ENCODE measurements around the gene JMJD1C.

JMJD1C gene

DNA sequence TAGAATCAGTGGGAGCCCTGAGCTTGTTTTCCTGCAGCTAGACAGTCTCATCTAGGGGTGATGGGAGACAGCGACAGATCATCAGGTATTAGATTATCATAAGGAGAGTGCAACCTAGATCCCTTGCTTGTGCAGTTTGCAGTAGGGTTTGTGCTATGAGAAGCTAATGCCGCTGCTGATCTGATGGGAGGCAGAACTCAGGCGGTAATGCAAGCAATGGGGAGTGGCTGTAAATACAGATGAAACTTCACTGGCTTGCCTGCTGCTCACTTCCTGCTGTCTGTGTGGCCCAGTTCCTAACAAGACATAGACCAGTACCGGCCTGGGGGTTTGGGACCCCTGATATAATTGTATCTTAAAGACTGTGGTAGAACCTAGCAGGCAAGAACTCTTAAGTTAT, 315.0 kb downstream of the JMJD1C start:
- H3K4me1 ChIP-seq (ENCODE audit: insufficient read depth, low read length, poor library complexity, severe bottlenecking) = peaks cover 6% of the 10 kb centered on the region
- H2AFZ ChIP-seq (ENCODE audit: low read length) = no peak overlapping the region
- no peak overlapping the region for H3K9ac ChIP-seq (ENCODE audit: low read depth, low read length, poor library complexity, severe bottlenecking)
- H3K9me2 ChIP-seq (replicated peaks; ENCODE audit: low read depth, low read length) = no peaks in the 10 kb centered on the region
- no peak overlapping the region for H3K4me2 ChIP-seq (ENCODE audit: low read depth, low read length, poor library complexity, severe bottlenecking)
- no peaks in the 10 kb centered on the region for H3K9me3 ChIP-seq (ENCODE audit: insufficient read depth, low read depth, low read length)
- peaks cover 73% of the 10 kb centered on the region; the same call in 1 of the 2 replicates for H3K36me3 ChIP-seq (ENCODE audit: insufficient read depth, low read length)
- H3K27me3 ChIP-seq (ENCODE audit: insufficient read depth, low read length, poor library complexity, severe bottlenecking) = no peaks in the 10 kb centered on the region
- no peaks in the 10 kb centered on the region for H3F3A ChIP-seq (ENCODE audit: low read depth)
- H3K4me3 ChIP-seq (ENCODE audit: low read length, poor library complexity, severe bottlenecking) = no peak overlapping the region
- peaks cover 23% of the 10 kb centered on the region for H3K79me2 ChIP-seq (ENCODE audit: insufficient read depth, low read length)
- TF ChIP-seq EZH2phosphoT487 (IDR thresholded peaks at IDR 0.05; ENCODE audit: borderline replicate concordance) = no peak
- TF ChIP-seq, protein P1, sequence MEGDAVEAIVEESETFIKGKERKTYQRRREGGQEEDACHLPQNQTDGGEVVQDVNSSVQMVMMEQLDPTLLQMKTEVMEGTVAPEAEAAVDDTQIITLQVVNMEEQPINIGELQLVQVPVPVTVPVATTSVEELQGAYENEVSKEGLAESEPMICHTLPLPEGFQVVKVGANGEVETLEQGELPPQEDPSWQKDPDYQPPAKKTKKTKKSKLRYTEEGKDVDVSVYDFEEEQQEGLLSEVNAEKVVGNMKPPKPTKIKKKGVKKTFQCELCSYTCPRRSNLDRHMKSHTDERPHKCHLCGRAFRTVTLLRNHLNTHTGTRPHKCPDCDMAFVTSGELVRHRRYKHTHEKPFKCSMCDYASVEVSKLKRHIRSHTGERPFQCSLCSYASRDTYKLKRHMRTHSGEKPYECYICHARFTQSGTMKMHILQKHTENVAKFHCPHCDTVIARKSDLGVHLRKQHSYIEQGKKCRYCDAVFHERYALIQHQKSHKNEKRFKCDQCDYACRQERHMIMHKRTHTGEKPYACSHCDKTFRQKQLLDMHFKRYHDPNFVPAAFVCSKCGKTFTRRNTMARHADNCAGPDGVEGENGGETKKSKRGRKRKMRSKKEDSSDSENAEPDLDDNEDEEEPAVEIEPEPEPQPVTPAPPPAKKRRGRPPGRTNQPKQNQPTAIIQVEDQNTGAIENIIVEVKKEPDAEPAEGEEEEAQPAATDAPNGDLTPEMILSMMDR (conservative IDR thresholded peaks at IDR 0.05; ENCODE audit: low read length) = no peak
- H4K20me1 ChIP-seq (ENCODE audit: insufficient read depth, low read length, poor library complexity, severe bottlenecking) = peaks cover 12% of the 10 kb centered on the region

DNA sequence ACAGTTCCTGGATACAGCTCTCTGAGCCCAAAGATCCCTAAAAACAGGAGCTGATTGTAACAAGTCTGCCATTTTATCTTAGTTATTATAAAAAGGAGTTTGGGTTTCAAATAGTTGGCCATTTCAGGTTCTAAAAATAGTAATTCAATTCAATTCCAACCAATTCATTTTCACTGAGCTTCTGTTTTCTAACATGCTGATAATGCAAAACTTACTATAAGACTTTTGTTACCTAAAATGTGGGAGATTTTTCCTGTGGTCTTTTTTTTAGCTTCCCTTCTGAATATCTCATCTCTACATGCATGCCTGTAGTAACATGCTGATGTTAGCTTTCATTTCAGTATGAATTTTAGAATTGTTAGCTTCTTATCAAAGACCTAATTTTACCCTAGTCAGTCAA, 319.3 kb downstream of the JMJD1C start:
- peaks cover 63% of the 10 kb centered on the region for H3K79me2 ChIP-seq (ENCODE audit: insufficient read depth, low read length)
- peaks cover 23% of the 10 kb centered on the region for H4K20me1 ChIP-seq (ENCODE audit: insufficient read depth, low read length, poor library complexity, severe bottlenecking)

DNA sequence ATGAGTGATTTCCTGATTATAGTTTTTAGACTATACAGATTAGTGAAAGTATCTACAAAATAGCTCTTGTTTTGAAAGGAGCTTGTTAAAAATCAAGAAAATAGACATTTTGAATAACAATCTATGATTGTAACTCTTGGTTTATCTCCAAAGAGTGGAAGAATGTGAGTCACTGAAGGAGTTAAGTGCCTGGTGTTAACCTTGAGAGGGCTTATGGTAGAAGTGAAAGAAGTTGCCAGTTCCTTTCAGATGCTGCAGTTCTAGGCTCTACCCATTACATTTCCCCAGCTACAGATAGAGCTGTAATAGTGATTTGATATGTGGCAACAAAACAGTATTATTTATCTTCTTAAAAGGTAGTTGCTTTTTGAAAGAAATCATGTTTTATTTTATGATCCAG, 320.0 kb downstream of the JMJD1C start:
- Histone ChIP-seq H3K9me2 (replicated peaks; ENCODE audit: low read depth, low read length) (no peaks in the 10 kb centered on the region), H3K36me3 (ENCODE audit: insufficient read depth, low read length) (peaks cover 25% of the 10 kb centered on the region; the same call in 1 of the 2 replicates), H3F3A (ENCODE audit: low read depth) (no peaks in the 10 kb centered on the region), H3K4me3 (ENCODE audit: low read length, poor library complexity, severe bottlenecking) (no peak overlapping the region), H4K20me1 (ENCODE audit: insufficient read depth, low read length, poor library complexity, severe bottlenecking) (peaks cover 28% of the 10 kb centered on the region), H3K9ac (ENCODE audit: low read depth, low read length, poor library complexity, severe bottlenecking) (no peak overlapping the region), H3K9me3 (ENCODE audit: insufficient read depth, low read depth, low read length) (no peaks in the 10 kb centered on the region), H3K27me3 (ENCODE audit: insufficient read depth, low read length, poor library complexity, severe bottlenecking) (no peaks in the 10 kb centered on the region), H2AFZ (ENCODE audit: low read length) (no peak overlapping the region), H3K4me1 (ENCODE audit: insufficient read depth, low read length, poor library complexity, severe bottlenecking) (peaks cover 13% of the 10 kb centered on the region), H3K4me2 (ENCODE audit: low read depth, low read length, poor library complexity, severe bottlenecking) (peak overlapping the region; percentile 27), H3K79me2 (ENCODE audit: insufficient read depth, low read length) (peaks cover 71% of the 10 kb centered on the region)
- TF ChIP-seq, protein P1 (conservative IDR thresholded peaks at IDR 0.05; ENCODE audit: low read length) = no peak
- no peak for TF ChIP-seq EZH2phosphoT487 (IDR thresholded peaks at IDR 0.05; ENCODE audit: borderline replicate concordance)

More for the DNA sequence above, 319.3 kb downstream of the JMJD1C start:
- no peak for TF ChIP-seq EZH2phosphoT487 (IDR thresholded peaks at IDR 0.05; ENCODE audit: borderline replicate concordance)
- TF ChIP-seq, protein P1 (conservative IDR thresholded peaks at IDR 0.05; ENCODE audit: low read length) = no peak
- Histone ChIP-seq H3K4me2 (ENCODE audit: low read depth, low read length, poor library complexity, severe bottlenecking) (no peak overlapping the region), H3F3A (ENCODE audit: low read depth) (no peaks in the 10 kb centered on the region), H3K4me3 (ENCODE audit: low read length, poor library complexity, severe bottlenecking) (no peak overlapping the region), H2AFZ (ENCODE audit: low read length) (no peak overlapping the region), H3K36me3 (ENCODE audit: insufficient read depth, low read length) (peaks cover 32% of the 10 kb centered on the region; the same call in 1 of the 2 replicates), H3K9me2 (replicated peaks; ENCODE audit: low read depth, low read length) (no peaks in the 10 kb centered on the region), H3K4me1 (ENCODE audit: insufficient read depth, low read length, poor library complexity, severe bottlenecking) (peaks cover 7% of the 10 kb centered on the region), H3K9me3 (ENCODE audit: insufficient read depth, low read depth, low read length) (no peaks in the 10 kb centered on the region), H3K9ac (ENCODE audit: low read depth, low read length, poor library complexity, severe bottlenecking) (no peak overlapping the region), H3K27me3 (ENCODE audit: insufficient read depth, low read length, poor library complexity, severe bottlenecking) (no peaks in the 10 kb centered on the region)

Measured in Loucy (cell line).